ENCODE results near the gene CDKN1B.

DNA sequence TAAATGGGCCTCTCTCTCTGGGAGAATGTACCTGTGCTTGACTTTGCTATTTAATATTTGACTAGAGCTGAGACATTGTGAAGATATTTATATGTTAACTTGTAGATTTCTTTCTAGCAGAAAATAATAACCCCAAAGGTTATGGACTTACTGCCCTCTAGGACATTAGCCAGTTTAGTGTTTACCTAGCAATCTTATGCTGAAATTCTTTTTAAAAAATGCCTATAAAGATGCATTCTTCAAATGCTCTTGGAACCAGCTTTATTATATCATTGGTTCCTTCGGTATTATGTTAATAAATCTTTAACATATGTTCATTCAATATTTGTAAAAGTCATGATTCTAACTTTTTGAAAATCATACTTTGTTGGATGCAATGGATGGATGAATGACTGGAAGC is 49.2 kb upstream of the CDKN1B start:
- TF ChIP-seq, protein P1, sequence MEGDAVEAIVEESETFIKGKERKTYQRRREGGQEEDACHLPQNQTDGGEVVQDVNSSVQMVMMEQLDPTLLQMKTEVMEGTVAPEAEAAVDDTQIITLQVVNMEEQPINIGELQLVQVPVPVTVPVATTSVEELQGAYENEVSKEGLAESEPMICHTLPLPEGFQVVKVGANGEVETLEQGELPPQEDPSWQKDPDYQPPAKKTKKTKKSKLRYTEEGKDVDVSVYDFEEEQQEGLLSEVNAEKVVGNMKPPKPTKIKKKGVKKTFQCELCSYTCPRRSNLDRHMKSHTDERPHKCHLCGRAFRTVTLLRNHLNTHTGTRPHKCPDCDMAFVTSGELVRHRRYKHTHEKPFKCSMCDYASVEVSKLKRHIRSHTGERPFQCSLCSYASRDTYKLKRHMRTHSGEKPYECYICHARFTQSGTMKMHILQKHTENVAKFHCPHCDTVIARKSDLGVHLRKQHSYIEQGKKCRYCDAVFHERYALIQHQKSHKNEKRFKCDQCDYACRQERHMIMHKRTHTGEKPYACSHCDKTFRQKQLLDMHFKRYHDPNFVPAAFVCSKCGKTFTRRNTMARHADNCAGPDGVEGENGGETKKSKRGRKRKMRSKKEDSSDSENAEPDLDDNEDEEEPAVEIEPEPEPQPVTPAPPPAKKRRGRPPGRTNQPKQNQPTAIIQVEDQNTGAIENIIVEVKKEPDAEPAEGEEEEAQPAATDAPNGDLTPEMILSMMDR (IDR thresholded peaks at IDR 0.05), result no peak
- TF ChIP-seq POLR2A (IDR thresholded peaks at IDR 0.05), result no peak

Data from suprapubic skin (tissue), 3 donors.